ENCODE results near the gene NPHP4.

Gene NPHP4

GRCh38 chr1:5844442-5844841 lies 147.8 kb downstream of the NPHP4 start:
- no peak for DNase-seq

GRCh38 chr1:5843521-5844096 lies 148.6 kb downstream of the NPHP4 start:
- DNase-seq = no peak

GRCh38 chr1:5842679-5843078 lies 149.5 kb downstream of the NPHP4 start:
- DNase-seq = no peak

- DNase-seq = no peak
Measured at GRCh38 chr1:5840551-5841001, 151.6 kb downstream of the NPHP4 start.

GRCh38 chr1:5839881-5840550 lies 152.2 kb downstream of the NPHP4 start:
- DNase-seq = no peak

GRCh38 chr1:5839161-5839880 lies 152.9 kb downstream of the NPHP4 start:
- no peak for DNase-seq

GRCh38 chr1:5837976-5838653 lies 154.1 kb downstream of the NPHP4 start:
- DNase-seq = no peak

GRCh38 chr1:5836776-5837440 lies 155.3 kb downstream of the NPHP4 start:
- no peak for DNase-seq

GRCh38 chr1:5835179-5835562 lies 157.1 kb downstream of the NPHP4 start:
- no peak for DNase-seq

GRCh38 chr1:5834477-5835178 lies 157.6 kb downstream of the NPHP4 start:
- no peak for DNase-seq

GRCh38 chr1:5833911-5834310 lies 158.3 kb downstream of the NPHP4 start:
- DNase-seq = no peak

GRCh38 chr1:5832916-5833895 lies 159.0 kb downstream of the NPHP4 start:
- DNase-seq = no peak

- no peak for DNase-seq
Measured at GRCh38 chr1:5831600-5832335, 160.5 kb downstream of the NPHP4 start.

- no peak for DNase-seq
Measured at GRCh38 chr1:5830771-5831599, 161.2 kb downstream of the NPHP4 start.

GRCh38 chr1:5829414-5829813 lies 162.8 kb downstream of the NPHP4 start:
- DNase-seq = no peak

- no peak for DNase-seq
Measured at GRCh38 chr1:5828308-5828935, 163.8 kb downstream of the NPHP4 start.

GRCh38 chr1:5827516-5827915 lies 164.7 kb downstream of the NPHP4 start:
- no peak for DNase-seq

- no peak for DNase-seq
Measured at GRCh38 chr1:5826601-5827000, 165.6 kb downstream of the NPHP4 start.

GRCh38 chr1:5822726-5823125 lies 169.5 kb downstream of the NPHP4 start:
- DNase-seq = no peak

Data from SW 1271 (cell line).